NCI-H82 treated with DMSO at 0.1 percent for 48 hours (cell line): Measurements from ENCODE around the gene TIMM17A.
"Not testable (repeated sequence)": the region's sequence is repeated elsewhere in the genome, so short reads cannot be mapped to it uniquely, and the experiment has no call there.

Experiments used
- DNase-seq: peaks from one replicate; lab custom pipeline; 2025; ENCODE audit not compliant: unreplicated experiment; lab: John Stamatoyannopoulos, UW

The TIMM17A gene

DNA sequence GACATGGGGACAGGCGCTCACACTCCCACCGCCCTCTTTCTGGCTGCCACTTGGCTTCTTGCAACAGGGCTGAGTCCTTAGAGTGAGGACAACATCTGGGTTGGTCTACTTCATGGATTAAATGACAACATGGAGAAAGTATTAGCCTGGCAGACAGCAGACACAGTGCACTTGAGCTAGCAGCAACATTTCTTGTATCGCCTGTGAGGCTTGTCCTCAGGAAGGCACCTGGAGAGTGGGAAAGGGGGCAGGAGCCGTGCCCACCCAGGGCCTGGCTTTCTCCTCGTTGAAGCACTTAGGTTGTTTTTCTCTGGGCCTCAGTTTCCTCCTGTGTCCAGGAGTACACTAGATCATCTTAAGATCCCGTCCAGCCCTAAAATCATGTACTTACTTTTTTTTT, 58.8 kb downstream of the TIMM17A start:
- no peak for DNase-seq

GRCh38 chr1:202014915-202015661, 59.8 kb downstream of the TIMM17A start:
- DNase-seq = no peak

DNA sequence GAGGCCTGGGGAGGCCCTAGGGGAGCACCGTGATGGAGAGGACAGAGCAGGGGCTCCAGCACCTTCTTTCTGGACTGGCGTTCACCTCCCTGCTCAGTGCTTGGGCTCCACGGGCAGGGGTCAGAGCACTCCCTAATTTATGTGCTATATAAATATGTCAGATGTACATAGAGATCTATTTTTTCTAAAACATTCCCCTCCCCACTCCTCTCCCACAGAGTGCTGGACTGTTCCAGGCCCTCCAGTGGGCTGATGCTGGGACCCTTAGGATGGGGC, 60.3 kb downstream of the TIMM17A start:
- no peak for DNase-seq

- DNase-seq = no peak
Measured at GRCh38 chr1:202016022-202016810, 60.9 kb downstream of the TIMM17A start.

GRCh38 chr1:202016811-202017748, 61.8 kb downstream of the TIMM17A start:
- no peak for DNase-seq

- DNase-seq = no peak
Measured at GRCh38 chr1:202017749-202018467, 62.6 kb downstream of the TIMM17A start.

GRCh38 chr1:202018468-202019234, 63.3 kb downstream of the TIMM17A start:
- DNase-seq = no peak

DNA sequence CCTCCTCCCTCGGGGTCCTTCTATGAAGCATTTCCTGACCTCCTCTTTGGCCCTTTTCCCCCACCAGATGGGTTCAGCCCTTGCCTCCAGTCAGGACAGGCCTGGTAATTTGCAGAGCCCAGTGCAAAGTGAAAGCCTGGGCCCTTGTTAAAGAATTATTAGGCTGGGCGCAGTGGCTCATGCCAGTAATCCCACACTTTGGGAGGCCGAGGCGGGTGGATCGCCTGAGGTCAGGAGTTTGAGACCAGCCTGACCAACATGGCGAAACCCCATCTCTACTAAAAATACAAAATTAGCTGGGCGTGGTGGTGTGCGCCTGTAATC, 63.9 kb downstream of the TIMM17A start:
- not testable (repeated sequence) for DNase-seq
